HG03108 (cell line): ENCODE data around the gene SYNPO2L.

ENCODE experiments used
- ATAC-seq: cut with Tn5 transposase; IDR thresholded peaks from one replicate; pipeline ENCODE4 v1.9.1; 2021; ENCODE audit warnings: moderate library complexity; ENCODE audit not compliant: unreplicated experiment

Gene SYNPO2L

GRCh38 chr10:73648975-73649829 is 6.6 kb downstream of the SYNPO2L start:
- ATAC-seq, result no peak

GRCh38 chr10:73647875-73648651 is 7.8 kb downstream of the SYNPO2L start:
- no peak for ATAC-seq

- ATAC-seq, result no peak
Observed at GRCh38 chr10:73647211-73647874, 8.5 kb downstream of the SYNPO2L start.

GRCh38 chr10:73646598-73647041 is 9.2 kb downstream of the SYNPO2L start:
- no peak for ATAC-seq

- ATAC-seq, result no peak
Observed at GRCh38 chr10:73645251-73645650, 10.6 kb downstream of the SYNPO2L start.

- ATAC-seq, result no peak
Observed at GRCh38 chr10:73644767-73645166, 11.1 kb downstream of the SYNPO2L start.

- no peak for ATAC-seq
Observed at GRCh38 chr10:73644015-73644743, 11.7 kb downstream of the SYNPO2L start.

GRCh38 chr10:73643362-73643761 is 12.5 kb downstream of the SYNPO2L start:
- ATAC-seq, result no peak

GRCh38 chr10:73641328-73642060 is 14.3 kb downstream of the SYNPO2L start, which contains the start of gene MYOZ1:
TSS of gene MYOZ1 (minus strand) at chr10:73641474. CDS start at chr10:73640017, 1,457 bp downstream.
- ATAC-seq, result no peak

- ATAC-seq, result no peak
Observed at GRCh38 chr10:73639286-73639685, 16.5 kb downstream of the SYNPO2L start.

- ATAC-seq, result no peak
Observed at GRCh38 chr10:73635781-73636180, 20.0 kb downstream of the SYNPO2L start.

GRCh38 chr10:73634421-73634820 is 21.4 kb downstream of the SYNPO2L start:
- ATAC-seq, result no peak

- no peak for ATAC-seq
Observed at GRCh38 chr10:73629165-73629564, 26.7 kb downstream of the SYNPO2L start.

- no peak for ATAC-seq
Observed at GRCh38 chr10:73628405-73628804, 27.4 kb downstream of the SYNPO2L start.

GRCh38 chr10:73627300-73627699 is 28.5 kb downstream of the SYNPO2L start:
- no peak for ATAC-seq

- ATAC-seq, result peak; percentile 97
Observed at GRCh38 chr10:73625884-73626752, 29.7 kb downstream of the SYNPO2L start.

GRCh38 chr10:73625004-73625883 is 30.6 kb downstream of the SYNPO2L start:
- ATAC-seq, result peak; percentile 23

GRCh38 chr10:73623056-73623455 is 32.8 kb downstream of the SYNPO2L start:
- ATAC-seq, result no peak
